ENCODE data around the gene ADCYAP1R1. TPM values are rescaled to one million over a fixed set of nuclear protein-coding genes. Genes with fewer than 3 reads are reported as not detected.

The ADCYAP1R1 gene
- total RNA-seq, 6 experiments from 2014 or later: 0.05 to 0.37 (median 0.29) TPM

DNA sequence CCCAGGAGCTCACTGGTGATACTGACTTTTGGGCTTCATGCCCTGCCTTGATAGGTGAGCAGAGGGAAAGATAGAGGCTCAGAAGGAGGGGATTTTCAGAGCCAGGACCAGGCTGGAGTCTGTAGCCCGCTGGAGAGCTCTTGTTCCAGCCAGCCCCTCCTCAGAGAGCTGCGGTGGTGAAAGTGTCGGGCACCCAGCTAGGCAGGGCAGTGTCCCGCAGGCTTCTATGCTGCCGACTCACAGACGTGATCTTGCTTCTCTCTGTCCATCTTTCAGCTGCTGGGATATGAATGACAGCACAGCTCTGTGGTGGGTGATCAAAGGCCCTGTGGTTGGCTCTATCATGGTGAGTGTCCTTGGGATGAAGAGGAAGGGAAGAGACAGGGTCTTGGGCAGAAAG, 35.2 kb downstream of the ADCYAP1R1 start:
- no peak overlapping the region for H3K27ac ChIP-seq
- ATAC-seq (no peak), DNase-seq (peak in 1 of 3 donors; percentile 29)
- no peaks in the 10 kb centered on the region for H3K9me3 ChIP-seq
- TF ChIP-seq POLR2A (IDR thresholded peaks at IDR 0.05): no peak
- TF ChIP-seq, protein P1, sequence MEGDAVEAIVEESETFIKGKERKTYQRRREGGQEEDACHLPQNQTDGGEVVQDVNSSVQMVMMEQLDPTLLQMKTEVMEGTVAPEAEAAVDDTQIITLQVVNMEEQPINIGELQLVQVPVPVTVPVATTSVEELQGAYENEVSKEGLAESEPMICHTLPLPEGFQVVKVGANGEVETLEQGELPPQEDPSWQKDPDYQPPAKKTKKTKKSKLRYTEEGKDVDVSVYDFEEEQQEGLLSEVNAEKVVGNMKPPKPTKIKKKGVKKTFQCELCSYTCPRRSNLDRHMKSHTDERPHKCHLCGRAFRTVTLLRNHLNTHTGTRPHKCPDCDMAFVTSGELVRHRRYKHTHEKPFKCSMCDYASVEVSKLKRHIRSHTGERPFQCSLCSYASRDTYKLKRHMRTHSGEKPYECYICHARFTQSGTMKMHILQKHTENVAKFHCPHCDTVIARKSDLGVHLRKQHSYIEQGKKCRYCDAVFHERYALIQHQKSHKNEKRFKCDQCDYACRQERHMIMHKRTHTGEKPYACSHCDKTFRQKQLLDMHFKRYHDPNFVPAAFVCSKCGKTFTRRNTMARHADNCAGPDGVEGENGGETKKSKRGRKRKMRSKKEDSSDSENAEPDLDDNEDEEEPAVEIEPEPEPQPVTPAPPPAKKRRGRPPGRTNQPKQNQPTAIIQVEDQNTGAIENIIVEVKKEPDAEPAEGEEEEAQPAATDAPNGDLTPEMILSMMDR (IDR thresholded peaks at IDR 0.05): no peak
- intact Hi-C loops (cut with DNase I): no loop called here
- no peaks in the 10 kb centered on the region for H3K36me3 ChIP-seq
- H3K4me1 ChIP-seq: no peaks in the 10 kb centered on the region
- 20% methylated on average over 1 of the region's 6 CpGs for WGBS (ENCODE audit: insufficient coverage, low coverage, low lambda C conversion rate, missing lambda C conversion rate)
- no peak overlapping the region for H3K4me3 ChIP-seq
- H3K27me3 ChIP-seq: no peaks in the 10 kb centered on the region

DNA sequence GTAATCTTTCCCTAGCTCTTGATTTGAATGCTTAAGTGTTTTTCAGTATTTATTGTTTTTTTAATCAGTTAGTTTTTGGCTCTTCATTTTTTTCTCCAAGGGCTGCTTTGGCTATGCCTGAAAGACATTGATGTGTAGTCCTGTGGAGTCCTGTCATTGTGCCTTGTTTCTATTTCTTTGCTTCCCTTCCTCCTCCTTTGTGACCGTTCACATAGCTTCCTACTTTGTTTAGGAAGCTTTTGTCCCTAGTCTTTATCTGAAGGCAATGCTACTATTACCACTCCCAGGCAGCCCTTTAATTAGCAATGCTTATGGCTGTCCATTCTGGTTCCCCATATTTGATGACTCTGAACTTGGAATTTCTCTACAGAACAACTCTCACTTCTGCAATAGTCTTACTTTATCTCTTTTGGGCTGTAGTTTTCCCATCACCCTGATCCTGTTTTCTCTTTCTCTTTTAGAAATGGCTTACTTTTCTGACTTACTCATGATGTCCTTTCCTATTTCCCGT, 39.9 kb downstream of the ADCYAP1R1 start:
- DNase-seq (no peak), ATAC-seq (no peak)
- H3K4me1 ChIP-seq: no peaks in the 10 kb centered on the region
- WGBS (ENCODE audit: insufficient coverage, low coverage, low lambda C conversion rate, missing lambda C conversion rate): 34% methylated on average over 2 of the region's 2 CpGs
- H3K27me3 ChIP-seq: no peaks in the 10 kb centered on the region
- no peaks in the 10 kb centered on the region for H3K9me3 ChIP-seq
- TF ChIP-seq POLR2A (IDR thresholded peaks at IDR 0.05): no peak
- TF ChIP-seq, protein P1 (IDR thresholded peaks at IDR 0.05): no peak
- H3K27ac ChIP-seq: no peak overlapping the region
- no peak overlapping the region for H3K4me3 ChIP-seq
- intact Hi-C loops (cut with DNase I): no loop called here
- no peaks in the 10 kb centered on the region for H3K36me3 ChIP-seq

DNA sequence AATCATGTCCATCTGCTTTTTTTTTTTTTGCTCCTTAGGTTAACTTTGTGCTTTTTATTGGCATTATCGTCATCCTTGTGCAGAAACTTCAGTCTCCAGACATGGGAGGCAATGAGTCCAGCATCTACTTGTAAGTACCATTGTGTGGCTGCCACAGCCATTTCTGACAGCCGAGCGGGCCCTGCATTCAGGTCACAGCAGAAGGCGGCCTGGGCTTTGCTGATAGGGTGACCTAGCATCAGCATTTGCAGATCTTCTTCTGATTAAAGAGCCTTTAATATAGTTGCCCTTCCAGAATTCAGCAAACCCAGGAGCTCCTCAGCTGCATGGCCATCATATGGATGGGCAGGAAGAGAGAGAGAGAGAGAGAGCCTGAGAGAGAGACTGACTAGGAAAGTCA, 40.5 kb downstream of the ADCYAP1R1 start:
- no peaks in the 10 kb centered on the region for H3K36me3 ChIP-seq
- H3K9me3 ChIP-seq: no peaks in the 10 kb centered on the region
- intact Hi-C loops (cut with DNase I): no loop called here
- no peaks in the 10 kb centered on the region for H3K27me3 ChIP-seq
- H3K4me1 ChIP-seq: no peaks in the 10 kb centered on the region
- no peak overlapping the region for H3K4me3 ChIP-seq
- DNase-seq: no peak
- H3K27ac ChIP-seq: no peak overlapping the region
- ATAC-seq: no peak
- TF ChIP-seq, protein P1 (IDR thresholded peaks at IDR 0.05): no peak
- no peak for TF ChIP-seq POLR2A (IDR thresholded peaks at IDR 0.05)
- 82% methylated on average over 3 of the region's 4 CpGs for WGBS (ENCODE audit: insufficient coverage, low coverage, low lambda C conversion rate, missing lambda C conversion rate)

DNA sequence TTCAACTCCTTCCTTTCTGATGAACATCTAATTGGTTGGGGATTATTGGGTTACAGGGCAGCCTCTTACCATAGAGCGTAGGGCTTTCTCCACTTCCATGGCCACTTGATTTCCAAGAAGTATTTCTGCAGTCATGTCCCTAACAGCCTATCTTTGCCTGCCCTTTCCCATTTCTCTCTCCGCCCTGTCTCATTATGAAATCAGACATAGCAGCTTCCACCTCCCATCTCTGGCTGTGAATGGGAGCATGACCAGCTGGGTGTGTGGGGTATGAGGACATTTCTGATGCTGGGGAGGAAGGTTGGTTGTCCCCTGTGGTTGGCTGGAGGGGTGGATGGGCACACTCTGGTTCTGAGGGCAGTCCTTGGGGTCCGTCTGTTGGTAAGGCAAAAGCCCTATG, 41.2 kb downstream of the ADCYAP1R1 start:
- peak in 1 of 3 donors; percentile 8 for DNase-seq
- H3K27me3 ChIP-seq: no peaks in the 10 kb centered on the region
- intact Hi-C loops (cut with DNase I): no loop called here

More for the DNA sequence above, 41.2 kb downstream of the ADCYAP1R1 start:
- Histone ChIP-seq H3K27ac (no peak overlapping the region), H3K4me1 (no peaks in the 10 kb centered on the region), H3K36me3 (no peaks in the 10 kb centered on the region), H3K9me3 (no peaks in the 10 kb centered on the region), H3K4me3 (no peak overlapping the region)
- ATAC-seq: no peak
- 74% methylated on average over 3 of the region's 3 CpGs for WGBS (ENCODE audit: insufficient coverage, low coverage, low lambda C conversion rate, missing lambda C conversion rate)
- TF ChIP-seq, protein P1 (IDR thresholded peaks at IDR 0.05): no peak
- no peak for TF ChIP-seq POLR2A (IDR thresholded peaks at IDR 0.05)

Measured in right lobe of liver (tissue), 6 donors.